Measurements from ENCODE around the gene NCKAP1.
"Not testable (repeated sequence)": the region's sequence is repeated elsewhere in the genome, so short reads cannot be mapped to it uniquely, and the experiment has no call there.

The NCKAP1 gene

GRCh38 chr2:182906454-182906853, 131.8 kb downstream of the NCKAP1 start:
- no peak for DNase-seq

GRCh38 chr2:182904844-182905243, 133.4 kb downstream of the NCKAP1 start:
- no peak for DNase-seq

- no peak for DNase-seq
Measured at GRCh38 chr2:182903566-182903965, 134.7 kb downstream of the NCKAP1 start.

GRCh38 chr2:182901748-182902147, 136.5 kb downstream of the NCKAP1 start:
- DNase-seq = no peak

GRCh38 chr2:182898718-182899117, 139.5 kb downstream of the NCKAP1 start:
- no peak for DNase-seq

- DNase-seq = peak; percentile 90
Measured at GRCh38 chr2:182897137-182897536, 141.1 kb downstream of the NCKAP1 start.

GRCh38 chr2:182895798-182896197, 142.5 kb downstream of the NCKAP1 start:
- no peak for DNase-seq

GRCh38 chr2:182895169-182895568, 143.1 kb downstream of the NCKAP1 start:
- DNase-seq = no peak

GRCh38 chr2:182894174-182894573, 144.1 kb downstream of the NCKAP1 start:
- no peak for DNase-seq

- no peak for DNase-seq
Measured at GRCh38 chr2:182893666-182894065, 144.6 kb downstream of the NCKAP1 start.

- not testable (repeated sequence) for DNase-seq
Measured at GRCh38 chr2:182893035-182893434, 145.2 kb downstream of the NCKAP1 start.

GRCh38 chr2:182891611-182892010, 146.6 kb downstream of the NCKAP1 start:
- DNase-seq = no peak

GRCh38 chr2:182890773-182891378, 147.4 kb downstream of the NCKAP1 start:
- DNase-seq = no peak

- DNase-seq = no peak
Measured at GRCh38 chr2:182890305-182890704, 148.0 kb downstream of the NCKAP1 start.

- DNase-seq = no peak
Measured at GRCh38 chr2:182887753-182888415, 150.4 kb downstream of the NCKAP1 start.

- DNase-seq = no peak
Measured at GRCh38 chr2:182887093-182887492, 151.2 kb downstream of the NCKAP1 start.

GRCh38 chr2:182885771-182886170, 152.5 kb downstream of the NCKAP1 start:
- DNase-seq = no peak

GRCh38 chr2:182883451-182883850, 154.8 kb downstream of the NCKAP1 start:
- peak; percentile 70 for DNase-seq

GRCh38 chr2:182880100-182880499, 158.2 kb downstream of the NCKAP1 start:
- DNase-seq = not testable (repeated sequence)

GRCh38 chr2:182876653-182877052, 161.6 kb downstream of the NCKAP1 start:
- not testable (repeated sequence) for DNase-seq

GRCh38 chr2:182870227-182870626, 168.0 kb downstream of the NCKAP1 start:
- peak; percentile 23 for DNase-seq

GRCh38 chr2:182868054-182868796, 170.0 kb downstream of the NCKAP1 start:
- DNase-seq = no peak

- no peak for DNase-seq
Measured at GRCh38 chr2:182867426-182868053, 170.7 kb downstream of the NCKAP1 start.

Data from HCEC 1CT (cell line).